Measurements from ENCODE around the gene PPP3CA.
A peak's percentile ranks its signal among the peaks of the same experiment; 100 is the strongest.

Gene PPP3CA

GRCh38 chr4:101262683-101263082 lies 84.6 kb downstream of the PPP3CA start:
- no peak for TF ChIP-seq CTCF (conservative IDR thresholded peaks at IDR 0.05; ENCODE audit: low read length)
- DNase-seq (ENCODE audit: low read depth): no peak

GRCh38 chr4:101259876-101260275 lies 87.5 kb downstream of the PPP3CA start:
- no peak for TF ChIP-seq CTCF (conservative IDR thresholded peaks at IDR 0.05; ENCODE audit: low read length)

More at GRCh38 chr4:101262683-101263082, 84.6 kb downstream of the PPP3CA start:
- no peak overlapping the region for H3K4me3 ChIP-seq (ENCODE audit: low read length)

GRCh38 chr4:101258883-101259282 lies 88.4 kb downstream of the PPP3CA start:
- DNase-seq (ENCODE audit: low read depth): peak; percentile 46
- H3K4me3 ChIP-seq (ENCODE audit: low read length): no peak overlapping the region
- no peak for TF ChIP-seq CTCF (conservative IDR thresholded peaks at IDR 0.05; ENCODE audit: low read length)

More at GRCh38 chr4:101259876-101260275, 87.5 kb downstream of the PPP3CA start:
- no peak for DNase-seq (ENCODE audit: low read depth)
- H3K4me3 ChIP-seq (ENCODE audit: low read length): no peak overlapping the region

- no peak for TF ChIP-seq CTCF (conservative IDR thresholded peaks at IDR 0.05; ENCODE audit: low read length)
- DNase-seq (ENCODE audit: low read depth): no peak
- H3K4me3 ChIP-seq (ENCODE audit: low read length): no peak overlapping the region
These were observed 91.1 kb downstream of the PPP3CA start for GRCh38 chr4:101256222-101256621.

- TF ChIP-seq CTCF (conservative IDR thresholded peaks at IDR 0.05; ENCODE audit: low read length): no peak
- DNase-seq (ENCODE audit: low read depth): no peak
These were observed 92.5 kb downstream of the PPP3CA start for GRCh38 chr4:101254776-101255175.

GRCh38 chr4:101253121-101253520 lies 94.2 kb downstream of the PPP3CA start:
- TF ChIP-seq CTCF (conservative IDR thresholded peaks at IDR 0.05; ENCODE audit: low read length): no peak
- DNase-seq (ENCODE audit: low read depth): no peak
- no peak overlapping the region for H3K4me3 ChIP-seq (ENCODE audit: low read length)

More at GRCh38 chr4:101254776-101255175, 92.5 kb downstream of the PPP3CA start:
- no peak overlapping the region for H3K4me3 ChIP-seq (ENCODE audit: low read length)

GRCh38 chr4:101252721-101253120 lies 94.6 kb downstream of the PPP3CA start:
- peak; percentile 35 for DNase-seq (ENCODE audit: low read depth)

More at GRCh38 chr4:101252721-101253120, 94.6 kb downstream of the PPP3CA start:
- TF ChIP-seq CTCF (conservative IDR thresholded peaks at IDR 0.05; ENCODE audit: low read length): no peak
- no peak overlapping the region for H3K4me3 ChIP-seq (ENCODE audit: low read length)

Measured in AG10803 (cell line).